ENCODE data around the gene NTNG1.

The NTNG1 gene

GRCh38 chr1:107473065-107473464 lies 332.2 kb downstream of the NTNG1 start:
- no peak for DNase-seq

- DNase-seq: no peak
Measured at GRCh38 chr1:107474877-107475612, 334.2 kb downstream of the NTNG1 start.

GRCh38 chr1:107477233-107477632 lies 336.4 kb downstream of the NTNG1 start:
- peak; percentile 10 to 21 for DNase-seq

GRCh38 chr1:107479865-107480350 lies 339.1 kb downstream of the NTNG1 start:
- DNase-seq: no peak

- no peak for DNase-seq
Measured at GRCh38 chr1:107480548-107481415, 339.9 kb downstream of the NTNG1 start.

- DNase-seq: no peak
Measured at GRCh38 chr1:107481756-107482384, 341.0 kb downstream of the NTNG1 start.

GRCh38 chr1:107483949-107484348 lies 343.1 kb downstream of the NTNG1 start:
- DNase-seq: no peak

GRCh38 chr1:107486349-107486748 lies 345.5 kb downstream of the NTNG1 start:
- no peak for DNase-seq

- no peak for DNase-seq
Measured at GRCh38 chr1:107487506-107487905, 346.7 kb downstream of the NTNG1 start.

- no peak for DNase-seq
Measured at GRCh38 chr1:107491582-107491981, 350.7 kb downstream of the NTNG1 start.

- no peak for DNase-seq
Measured at GRCh38 chr1:107493111-107493716, 352.4 kb downstream of the NTNG1 start.

GRCh38 chr1:107494061-107494460 lies 353.2 kb downstream of the NTNG1 start:
- no peak for DNase-seq

- DNase-seq: no peak
Measured at GRCh38 chr1:107496002-107496401, 355.2 kb downstream of the NTNG1 start.

- no peak for DNase-seq
Measured at GRCh38 chr1:107499139-107499744, 358.4 kb downstream of the NTNG1 start.

GRCh38 chr1:107501081-107501605 lies 360.3 kb downstream of the NTNG1 start:
- no peak for DNase-seq

- DNase-seq: no peak
Measured at GRCh38 chr1:107510347-107510746, 369.5 kb downstream of the NTNG1 start.

GRCh38 chr1:107512836-107513235 lies 372.0 kb downstream of the NTNG1 start:
- DNase-seq: no peak

- no peak for DNase-seq
Measured at GRCh38 chr1:107514841-107515240, 374.0 kb downstream of the NTNG1 start.

GRCh38 chr1:107515702-107516101 lies 374.9 kb downstream of the NTNG1 start:
- no peak for DNase-seq

GRCh38 chr1:107523061-107523460 lies 382.2 kb downstream of the NTNG1 start:
- no peak for DNase-seq

GRCh38 chr1:107523736-107524135 lies 382.9 kb downstream of the NTNG1 start:
- no peak for DNase-seq

- DNase-seq: no peak
Measured at GRCh38 chr1:107524301-107524700, 383.5 kb downstream of the NTNG1 start.
